BLaER1 (cell line): Measurements from ENCODE around the gene BPGM.
"Not testable (repeated sequence)": the region's sequence is repeated elsewhere in the genome, so short reads cannot be mapped to it uniquely, and the experiment has no call there.

Source experiments
- H3K27ac ChIP-seq: shearing (Covaris generic); formaldehyde crosslinking; 2 replicates; pipeline ENCODE4 v1.8.1; 2022
- H3K27me3 ChIP-seq: shearing (Covaris generic); formaldehyde crosslinking; 2 replicates; pipeline ENCODE4 v1.8.1; 2022
- H3K36me3 ChIP-seq: shearing (Covaris generic); formaldehyde crosslinking; 2 replicates; pipeline ENCODE4 v1.8.1; 2022
- H3K4me1 ChIP-seq: shearing (Covaris generic); formaldehyde crosslinking; 2 replicates; pipeline ENCODE4 v1.8.1; 2022
- H3K4me2 ChIP-seq: shearing (Covaris generic); formaldehyde crosslinking; 2 replicates; pipeline ENCODE4 v1.8.1; 2022
- H3K4me3 ChIP-seq: shearing (Covaris generic); formaldehyde crosslinking; 2 replicates; pipeline ENCODE4 v1.8.1; 2022
- H3K9ac ChIP-seq: shearing (Covaris generic); formaldehyde crosslinking; 2 replicates; pipeline ENCODE4 v1.8.1; 2022
- H3K9me3 ChIP-seq: shearing (Covaris generic); formaldehyde crosslinking; 2 replicates; pipeline ENCODE4 v1.8.1; 2022
- H4K20me1 ChIP-seq: shearing (Covaris generic); formaldehyde crosslinking; 2 replicates; pipeline ENCODE4 v1.8.1; 2022
- Cebpa-rat ChIP-seq: shearing (Covaris generic); IDR thresholded peaks from 2 replicates; pipeline ENCODE4 v1.8.1; 2022

BPGM gene

DNA sequence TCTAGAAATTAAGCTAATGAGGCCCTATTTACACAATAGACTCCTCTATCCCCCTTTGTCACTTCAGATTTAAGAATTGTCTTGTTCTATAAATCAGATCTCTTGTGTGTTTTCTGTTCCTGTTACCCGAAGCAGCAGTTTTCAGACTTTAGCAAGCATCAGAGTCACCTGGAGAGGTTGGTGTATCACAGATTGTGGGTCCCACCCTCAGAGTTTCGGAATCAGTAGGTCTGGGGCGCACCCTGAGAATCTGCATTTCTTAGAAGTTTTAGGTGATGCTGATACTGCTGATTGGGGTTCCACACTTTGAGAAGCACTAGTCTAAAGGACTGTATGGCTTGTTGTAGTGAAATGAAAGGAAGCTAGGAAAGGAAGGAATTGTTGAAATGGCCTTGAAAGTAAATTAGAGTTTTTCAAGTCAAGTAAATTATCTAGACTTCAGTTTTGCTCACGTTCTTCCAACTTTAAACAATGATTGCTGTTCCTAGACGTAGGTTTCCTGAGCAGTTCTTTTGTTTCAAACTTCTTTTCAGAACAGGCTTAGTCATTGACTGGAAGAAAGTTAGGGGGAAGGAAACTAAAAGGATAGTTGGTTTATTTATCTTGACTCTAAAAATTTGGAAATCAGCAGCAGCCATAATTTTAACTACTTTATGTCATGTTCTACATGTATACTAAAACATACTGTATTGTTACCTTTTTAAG lies 15.7 kb downstream of the BPGM start:
- no peak overlapping the region for H3K27ac ChIP-seq
- no peak for TF ChIP-seq Cebpa-rat
- H3K27me3 ChIP-seq: no peaks in the 10 kb centered on the region
- H3K4me3 ChIP-seq: no peak overlapping the region
- H3K4me1 ChIP-seq: no peaks in the 10 kb centered on the region
- peaks cover 6% of the 10 kb centered on the region; the same call in 1 of the 2 replicates for H3K9me3 ChIP-seq
- peaks cover 60% of the 10 kb centered on the region for H3K36me3 ChIP-seq
- no peak overlapping the region for H3K9ac ChIP-seq
- no peaks in the 10 kb centered on the region for H4K20me1 ChIP-seq
- no peak overlapping the region for H3K4me2 ChIP-seq

DNA sequence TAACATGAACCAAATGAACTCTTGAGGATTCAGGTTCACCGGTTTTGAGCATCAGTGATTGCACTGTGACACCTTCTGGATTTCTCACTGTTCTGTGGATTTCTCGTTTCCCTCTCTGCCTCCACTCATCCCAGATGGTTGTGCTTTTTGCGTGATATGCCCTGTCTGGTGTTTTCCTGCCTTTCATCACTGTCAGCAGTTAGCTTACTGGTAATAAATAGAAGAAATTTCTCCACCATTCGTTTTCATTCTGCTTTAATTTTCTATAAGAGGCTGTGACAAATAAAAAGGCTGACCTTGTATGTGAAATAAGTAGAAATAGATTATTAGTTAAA lies 16.2 kb downstream of the BPGM start:
- Histone ChIP-seq H3K9me3 (peaks cover 6% of the 10 kb centered on the region; the same call in 1 of the 2 replicates), H3K27ac (no peak overlapping the region), H3K36me3 (peaks cover 61% of the 10 kb centered on the region), H3K4me1 (0 out of 2 replicates have a peak, but pooled peaks cover under 1% of the 10 kb centered on the region), H4K20me1 (no peaks in the 10 kb centered on the region), H3K27me3 (no peaks in the 10 kb centered on the region), H3K4me3 (no peak overlapping the region), H3K4me2 (no peak overlapping the region), H3K9ac (no peak overlapping the region)
- no peak for TF ChIP-seq Cebpa-rat

DNA sequence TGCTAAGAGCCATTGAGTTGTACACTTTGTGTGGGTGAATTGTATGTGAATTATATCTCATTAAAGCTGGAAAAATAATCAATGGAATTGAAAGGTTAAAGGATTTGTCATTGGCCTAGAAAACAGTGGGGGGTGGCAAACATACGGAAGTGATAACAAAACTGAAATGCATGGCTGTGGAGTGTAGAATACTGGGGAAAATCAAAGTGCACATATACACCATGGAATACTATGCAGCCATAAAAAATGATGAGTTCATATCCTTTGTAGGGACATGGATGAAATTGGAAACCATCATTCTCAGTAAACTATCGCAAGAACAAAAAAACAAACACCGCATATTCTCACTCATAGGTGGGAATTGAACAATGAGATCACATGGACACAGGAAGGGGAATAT lies 18.4 kb downstream of the BPGM start:
- not testable (repeated sequence) for H3K4me2 ChIP-seq, H3K27ac ChIP-seq, H3K9me3 ChIP-seq, H3K27me3 ChIP-seq, H3K4me3 ChIP-seq, H3K9ac ChIP-seq, H4K20me1 ChIP-seq
- Histone ChIP-seq H3K36me3 (peaks cover 46% of the 10 kb centered on the region), H3K4me1 (peaks cover 22% of the 10 kb centered on the region)

DNA sequence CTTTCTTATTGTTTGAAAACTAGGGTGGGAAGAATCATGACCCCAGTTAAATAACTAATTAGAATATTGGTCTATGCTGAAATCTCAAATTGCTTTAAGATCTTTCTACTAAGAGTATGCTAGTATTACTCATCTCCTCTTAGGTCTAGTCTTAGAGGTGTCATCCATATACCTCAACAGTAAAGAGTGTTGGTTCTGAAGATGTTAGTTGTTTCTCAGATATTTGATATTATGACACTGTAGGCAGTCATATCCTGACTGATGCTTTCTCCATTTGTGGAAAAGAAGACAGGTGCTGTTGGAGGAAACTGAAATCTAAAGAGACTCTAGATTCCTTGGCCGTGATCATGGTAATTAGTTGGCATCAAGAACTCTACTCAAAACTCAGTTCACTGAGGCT lies 21.2 kb downstream of the BPGM start:
- no peak for TF ChIP-seq Cebpa-rat
- peaks cover 6% of the 10 kb centered on the region; the same call in 1 of the 2 replicates for H3K9me3 ChIP-seq
- no peak overlapping the region for H3K4me3 ChIP-seq
- H3K27ac ChIP-seq: no peak overlapping the region
- H4K20me1 ChIP-seq: no peaks in the 10 kb centered on the region
- H3K27me3 ChIP-seq: no peaks in the 10 kb centered on the region
- peaks cover 31% of the 10 kb centered on the region for H3K36me3 ChIP-seq
- H3K4me1 ChIP-seq: peaks cover 46% of the 10 kb centered on the region
- no peak overlapping the region for H3K9ac ChIP-seq
- peak overlapping the region; percentile 74; the same call in 1 of the 2 replicates for H3K4me2 ChIP-seq

DNA sequence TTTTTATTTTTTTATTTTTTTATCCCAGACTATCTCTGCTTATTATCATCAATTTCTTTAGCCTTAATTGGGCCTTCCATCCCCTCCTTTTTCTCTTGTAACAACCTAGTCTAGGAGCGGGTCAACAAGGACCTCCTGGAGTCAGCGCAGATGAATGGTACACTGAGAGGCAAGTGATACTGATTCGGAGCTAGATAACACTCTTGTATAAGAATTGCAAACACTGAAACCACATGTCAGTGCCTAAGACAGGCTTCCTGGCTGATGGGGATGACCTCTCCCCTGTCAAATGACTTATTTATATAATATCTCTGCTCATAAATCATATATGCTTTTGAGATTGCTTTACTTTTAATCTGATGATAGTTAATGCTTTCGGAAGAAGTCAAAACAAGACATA lies 22.7 kb downstream of the BPGM start:
- Histone ChIP-seq H3K9me3 (peaks cover 17% of the 10 kb centered on the region), H3K27me3 (no peaks in the 10 kb centered on the region), H3K36me3 (peaks cover 25% of the 10 kb centered on the region), H4K20me1 (no peaks in the 10 kb centered on the region), H3K4me3 (peak overlapping the region; percentile 53; the same call in 1 of the 2 replicates), H3K4me1 (peaks cover 46% of the 10 kb centered on the region), H3K27ac (peak overlapping the region; percentile 71), H3K4me2 (peak overlapping the region; percentile 74), H3K9ac (peak overlapping the region; percentile 42; the same call in 1 of the 2 replicates)
- TF ChIP-seq Cebpa-rat: no peak

DNA sequence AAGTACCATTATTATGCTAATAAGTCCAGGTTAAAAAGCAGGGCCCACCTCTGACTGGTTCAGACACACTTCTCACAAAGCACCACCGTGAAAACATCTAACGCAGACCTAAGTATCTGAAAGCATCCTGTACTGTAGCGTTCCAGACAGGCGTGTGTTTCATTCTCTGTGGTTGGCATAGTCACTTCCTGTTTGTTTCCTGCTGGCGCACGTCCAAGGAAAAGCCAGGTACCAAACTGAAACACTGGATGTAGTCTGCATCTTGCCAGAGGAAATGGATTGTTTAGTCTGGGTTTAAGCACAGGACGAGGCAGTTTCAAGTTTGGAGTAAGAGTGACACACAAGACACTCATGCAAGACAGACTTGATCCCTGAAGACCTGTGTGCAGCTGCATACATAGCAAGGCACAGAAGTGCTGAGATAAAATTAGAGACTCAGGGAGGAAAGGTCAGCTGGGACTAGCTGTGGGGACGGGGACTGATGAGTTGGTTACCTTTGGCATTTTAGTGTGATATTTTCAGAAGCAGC lies 23.3 kb downstream of the BPGM start:
- no peak for TF ChIP-seq Cebpa-rat
- peak overlapping the region; percentile 42; the same call in 1 of the 2 replicates for H3K9ac ChIP-seq
- peak overlapping the region; percentile 71 for H3K27ac ChIP-seq
- no peaks in the 10 kb centered on the region for H3K27me3 ChIP-seq
- peak overlapping the region; percentile 74 for H3K4me2 ChIP-seq
- H3K9me3 ChIP-seq: peaks cover 17% of the 10 kb centered on the region
- H4K20me1 ChIP-seq: no peaks in the 10 kb centered on the region
- H3K36me3 ChIP-seq: peaks cover 19% of the 10 kb centered on the region
- peak overlapping the region; percentile 53 for H3K4me3 ChIP-seq
- H3K4me1 ChIP-seq: peaks cover 46% of the 10 kb centered on the region

DNA sequence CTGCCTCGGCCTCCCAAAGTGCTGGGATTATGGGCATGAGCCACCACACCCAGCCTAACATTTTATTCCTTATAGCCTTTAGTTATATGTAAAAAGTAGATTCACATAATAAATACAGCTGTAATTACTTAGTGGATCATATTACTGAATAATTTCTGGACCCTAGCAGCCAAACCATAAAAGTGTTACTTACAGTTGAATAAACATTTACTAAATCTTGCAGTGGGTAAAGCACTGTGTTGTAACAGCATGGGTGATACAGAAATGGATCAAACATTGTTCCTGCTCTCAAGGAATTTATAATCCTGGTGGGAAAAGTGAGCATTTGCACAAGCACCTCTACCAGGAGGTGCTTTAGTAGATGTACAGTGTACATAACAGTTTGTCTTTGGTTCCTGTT lies 25.0 kb downstream of the BPGM start:
- peak overlapping the region; percentile 74 for H3K4me2 ChIP-seq

DNA sequence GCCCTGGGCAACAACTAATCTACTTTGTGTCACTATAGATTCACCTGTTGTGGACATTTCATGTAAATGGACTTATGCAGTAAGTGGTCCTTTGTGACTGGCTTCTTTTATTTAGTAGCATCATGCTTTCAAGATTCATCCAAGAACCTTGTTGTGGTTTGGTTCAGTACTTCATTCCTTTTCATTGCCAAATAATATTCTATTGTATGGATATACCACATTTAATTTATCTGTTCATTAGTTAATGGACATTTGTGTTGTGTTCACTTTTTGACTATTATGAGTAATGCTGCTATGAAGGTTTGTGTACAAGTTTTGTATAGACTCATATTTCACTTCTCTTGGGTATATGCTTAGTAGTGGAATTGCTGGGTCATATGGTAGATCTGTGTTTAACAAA lies 27.8 kb downstream of the BPGM start:
- peaks cover 16% of the 10 kb centered on the region for H3K9me3 ChIP-seq
- H3K4me2 ChIP-seq: no peak overlapping the region
- H3K36me3 ChIP-seq: peaks cover 12% of the 10 kb centered on the region
- no peaks in the 10 kb centered on the region for H4K20me1 ChIP-seq
- no peak for TF ChIP-seq Cebpa-rat
- H3K9ac ChIP-seq: no peak overlapping the region
- H3K4me3 ChIP-seq: no peak overlapping the region
- peaks cover 30% of the 10 kb centered on the region for H3K4me1 ChIP-seq
- no peak overlapping the region for H3K27ac ChIP-seq
- no peaks in the 10 kb centered on the region for H3K27me3 ChIP-seq

More for the DNA sequence above, 25.0 kb downstream of the BPGM start:
- Histone ChIP-seq H3K9ac (no peak overlapping the region), H3K9me3 (peaks cover 16% of the 10 kb centered on the region), H3K4me3 (no peak overlapping the region), H3K4me1 (peaks cover 46% of the 10 kb centered on the region), H3K36me3 (peaks cover 11% of the 10 kb centered on the region; the same call in 1 of the 2 replicates), H4K20me1 (no peaks in the 10 kb centered on the region), H3K27me3 (no peaks in the 10 kb centered on the region), H3K27ac (peak overlapping the region; percentile 31; the same call in 1 of the 2 replicates)
- no peak for TF ChIP-seq Cebpa-rat

DNA sequence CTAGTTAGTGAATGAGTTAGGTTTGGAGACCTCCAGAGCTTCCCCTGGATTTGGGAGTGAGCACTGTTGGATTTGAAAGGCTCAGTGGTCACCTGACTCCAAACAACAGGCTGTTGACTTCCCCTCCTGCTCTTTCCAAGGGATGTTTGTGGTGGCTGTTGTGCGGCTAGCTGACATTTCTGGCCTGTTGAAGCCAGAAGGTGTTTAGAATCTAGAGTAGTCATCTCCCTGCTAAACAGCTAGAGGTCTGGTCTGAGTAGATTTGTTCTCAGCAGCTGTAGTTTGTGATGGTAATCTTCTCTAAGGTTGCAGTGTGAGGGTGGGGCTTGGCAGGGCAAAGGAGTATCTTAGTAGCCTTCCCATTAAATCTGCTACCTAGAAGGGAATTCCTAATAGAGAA lies 30.1 kb downstream of the BPGM start:
- Histone ChIP-seq H3K27ac (no peak overlapping the region), H3K9me3 (peaks cover 16% of the 10 kb centered on the region), H3K4me3 (no peak overlapping the region), H3K9ac (no peak overlapping the region), H3K4me2 (no peak overlapping the region), H3K4me1 (peaks cover 7% of the 10 kb centered on the region), H4K20me1 (no peaks in the 10 kb centered on the region), H3K36me3 (peaks cover 25% of the 10 kb centered on the region), H3K27me3 (no peaks in the 10 kb centered on the region)
- TF ChIP-seq Cebpa-rat: no peak

DNA sequence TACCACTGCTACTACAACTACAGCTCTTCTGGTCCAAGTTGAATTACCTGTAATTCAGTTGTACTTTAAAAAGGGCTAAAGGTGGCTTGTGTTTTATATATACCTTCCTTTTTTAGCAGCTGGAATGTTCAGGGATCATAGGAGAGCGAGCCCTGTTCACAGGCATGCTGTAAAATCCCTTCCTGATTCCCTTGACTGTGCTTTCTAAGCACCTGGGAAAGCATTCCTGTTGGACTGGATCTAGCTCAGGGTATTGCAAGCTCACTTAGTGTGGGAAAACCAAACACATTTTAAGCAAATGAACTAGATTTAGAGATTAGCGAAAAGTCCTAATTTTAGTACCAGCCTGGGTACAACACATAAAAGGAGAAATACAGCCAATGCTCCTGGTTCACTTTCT lies 31.5 kb downstream of the BPGM start:
- Histone ChIP-seq H3K4me1 (no peaks in the 10 kb centered on the region), H3K4me2 (no peak overlapping the region), H3K4me3 (no peak overlapping the region), H3K9ac (no peak overlapping the region), H3K9me3 (peaks cover 16% of the 10 kb centered on the region), H4K20me1 (no peaks in the 10 kb centered on the region), H3K27ac (no peak overlapping the region), H3K36me3 (peaks cover 25% of the 10 kb centered on the region), H3K27me3 (no peaks in the 10 kb centered on the region)
- TF ChIP-seq Cebpa-rat: no peak
